Skeletal muscle tissue (tissue), 4 donors: ENCODE data around the gene MCTP1. TPM values are rescaled to one million over a fixed set of nuclear protein-coding genes. Genes with fewer than 3 reads are reported as not detected.

Experiments
- H3K27ac ChIP-seq: one replicate; pipeline ENCODE4 v1.7.0; 2013; ENCODE audit warnings: mild to moderate bottlenecking, low read depth, low read length, inconsistent platforms
- H3K27me3 ChIP-seq, 3 donors: one replicate each; pipeline ENCODE4 v1.7.0; 2013; ENCODE audit warnings: low read length in 3 of 3; ENCODE audit not compliant: control insufficient read depth in 3 of 3, insufficient read depth in 3 of 3
- H3K36me3 ChIP-seq, 3 donors: one replicate each; pipeline ENCODE4 v1.7.0; 2013; ENCODE audit warnings: low read length in 3 of 3; ENCODE audit not compliant: control insufficient read depth in 3 of 3, insufficient read depth in 3 of 3
- H3K4me1 ChIP-seq, 3 donors: one replicate each; pipeline ENCODE4 v1.7.0; 2013; ENCODE audit warnings: low read length in 3 of 3, mild to moderate bottlenecking in 3 of 3; ENCODE audit not compliant: control insufficient read depth in 3 of 3, insufficient read depth in 3 of 3
- H3K4me3 ChIP-seq, 3 donors: one replicate each; pipeline ENCODE4 v1.7.0; 2013; ENCODE audit warnings: low read length in 3 of 3
- H3K9ac ChIP-seq, 3 donors: one replicate each; pipeline ENCODE4 v1.7.0; 2013; ENCODE audit warnings: low read length in 3 of 3, mild to moderate bottlenecking in 3 of 3, moderate library complexity in 2 of 3, low read depth in 1 of 3
- H3K9me3 ChIP-seq, 3 donors: one replicate each; pipeline ENCODE4 v1.7.0; 2013; ENCODE audit warnings: low read length in 3 of 3; ENCODE audit not compliant: control insufficient read depth in 3 of 3
- total RNA-seq: library from RNA; depleted of rRNA; stranded (reverse); fragments of >200 nt; gene quantifications from one replicate; pipeline ENCODE4 v1.2.3, GENCODE V29; 2014
- donor health status: Osteomylitis.

MCTP1 gene
- total RNA-seq, 1 donor from 2014 or later, result 20.4 TPM

DNA sequence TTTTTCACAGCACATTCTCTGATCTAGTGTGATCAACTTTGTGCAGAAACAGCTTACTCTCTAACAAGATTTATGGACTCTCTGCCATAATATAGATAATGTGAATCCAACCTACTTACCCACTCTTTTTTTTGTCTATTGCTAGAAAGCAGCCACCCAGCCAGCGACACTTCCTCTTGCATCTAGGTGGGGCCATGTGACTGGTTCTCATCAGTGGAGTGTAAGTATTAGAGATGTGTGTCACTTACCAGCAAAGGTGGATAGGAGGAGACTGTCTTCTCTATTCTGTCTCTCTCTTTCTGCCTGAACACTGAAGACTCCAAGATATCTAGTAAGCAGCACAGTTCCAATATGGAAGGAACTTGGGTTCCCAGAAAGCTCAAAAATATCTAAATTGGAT, 174.8 kb downstream of the MCTP1 start:
- H3K36me3 ChIP-seq, result no peaks in the 10 kb centered on the region
- H3K4me1 ChIP-seq, result no peaks in the 10 kb centered on the region
- no peaks in the 10 kb centered on the region for H3K27me3 ChIP-seq
- no peaks in the 10 kb centered on the region for H3K9me3 ChIP-seq
- no peak overlapping the region for H3K4me3 ChIP-seq
- H3K9ac ChIP-seq, result no peak overlapping the region
- no peak overlapping the region for H3K27ac ChIP-seq

- Histone ChIP-seq H3K27ac (no peak overlapping the region), H3K4me3 (no peak overlapping the region), H3K36me3 (no peaks in the 10 kb centered on the region), H3K9me3 (no peaks in the 10 kb centered on the region), H3K4me1 (no peaks in the 10 kb centered on the region), H3K27me3 (no peaks in the 10 kb centered on the region), H3K9ac (no peak overlapping the region)
Observed at GRCh38 chr5:95107138-95107537, 177.8 kb downstream of the MCTP1 start.

GRCh38 chr5:95105638-95106037, 179.3 kb downstream of the MCTP1 start:
- no peaks in the 10 kb centered on the region for H3K36me3 ChIP-seq

GRCh38 chr5:95102687-95103086, 182.2 kb downstream of the MCTP1 start:
- Histone ChIP-seq H3K9ac (no peak overlapping the region), H3K9me3 (no peaks in the 10 kb centered on the region), H3K27ac (no peak overlapping the region), H3K4me1 (no peaks in the 10 kb centered on the region), H3K36me3 (no peaks in the 10 kb centered on the region), H3K27me3 (no peaks in the 10 kb centered on the region), H3K4me3 (no peak overlapping the region)

More at GRCh38 chr5:95105638-95106037, 179.3 kb downstream of the MCTP1 start:
- H3K4me3 ChIP-seq, result no peak overlapping the region
- no peak overlapping the region for H3K27ac ChIP-seq
- H3K4me1 ChIP-seq, result no peaks in the 10 kb centered on the region
- no peaks in the 10 kb centered on the region for H3K27me3 ChIP-seq
- no peaks in the 10 kb centered on the region for H3K9me3 ChIP-seq
- no peak overlapping the region for H3K9ac ChIP-seq

DNA sequence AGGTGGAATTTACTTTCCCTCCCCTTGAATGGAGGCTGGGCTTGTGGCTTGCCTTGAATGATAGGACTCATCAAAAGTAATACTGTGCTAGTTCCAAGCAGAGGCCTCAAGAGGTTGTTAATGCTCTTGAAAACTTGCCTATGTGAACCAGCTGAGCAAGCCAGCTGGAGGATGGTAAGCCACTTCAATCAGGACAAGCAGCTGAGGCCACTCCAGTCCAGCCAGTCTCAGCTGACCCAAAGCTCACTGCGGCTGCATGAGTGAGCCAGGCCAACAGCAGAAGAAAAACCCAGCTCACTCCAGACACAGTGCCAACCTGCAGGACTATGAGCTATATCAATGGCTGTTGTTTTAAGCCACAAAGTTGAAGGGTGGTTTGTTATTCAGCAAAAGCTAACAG, 182.8 kb downstream of the MCTP1 start:
- no peak overlapping the region for H3K27ac ChIP-seq
- H3K4me1 ChIP-seq, result no peaks in the 10 kb centered on the region
- no peaks in the 10 kb centered on the region for H3K27me3 ChIP-seq
- no peak overlapping the region for H3K4me3 ChIP-seq
- no peaks in the 10 kb centered on the region for H3K36me3 ChIP-seq
- H3K9ac ChIP-seq, result no peak overlapping the region
- H3K9me3 ChIP-seq, result no peaks in the 10 kb centered on the region

GRCh38 chr5:95100551-95100950, 184.3 kb downstream of the MCTP1 start:
- no peaks in the 10 kb centered on the region for H3K36me3 ChIP-seq

DNA sequence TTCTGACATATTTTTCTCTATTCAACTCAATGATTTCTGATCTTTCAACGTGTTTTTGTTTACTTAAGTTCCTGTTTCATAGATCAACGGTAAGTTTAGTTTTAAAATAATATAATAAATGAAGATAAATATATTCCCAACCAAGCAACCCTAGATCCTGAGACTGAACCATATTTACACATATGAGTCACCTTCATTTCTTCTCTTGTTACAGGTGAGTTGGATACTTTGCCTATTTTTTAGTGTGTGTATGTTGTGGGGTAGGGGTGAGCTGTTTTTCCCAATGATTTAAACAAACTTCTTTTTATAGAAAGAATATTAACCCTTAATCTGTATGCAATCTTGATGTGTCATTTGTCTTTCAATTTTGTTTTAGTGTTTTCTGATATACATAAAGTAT, 186.9 kb downstream of the MCTP1 start:
- no peak overlapping the region for H3K4me3 ChIP-seq

More at GRCh38 chr5:95100551-95100950, 184.3 kb downstream of the MCTP1 start:
- Histone ChIP-seq H3K9me3 (no peaks in the 10 kb centered on the region), H3K4me1 (no peaks in the 10 kb centered on the region), H3K27ac (no peak overlapping the region), H3K9ac (no peak overlapping the region), H3K27me3 (no peaks in the 10 kb centered on the region), H3K4me3 (no peak overlapping the region)

GRCh38 chr5:95093211-95093610, 191.7 kb downstream of the MCTP1 start:
- Histone ChIP-seq H3K4me1 (no peaks in the 10 kb centered on the region), H3K27ac (no peak overlapping the region), H3K4me3 (no peak overlapping the region), H3K27me3 (no peaks in the 10 kb centered on the region), H3K9me3 (no peaks in the 10 kb centered on the region), H3K9ac (no peak overlapping the region), H3K36me3 (no peaks in the 10 kb centered on the region)

More for the DNA sequence above, 186.9 kb downstream of the MCTP1 start:
- no peaks in the 10 kb centered on the region for H3K27me3 ChIP-seq
- H3K9me3 ChIP-seq, result no peaks in the 10 kb centered on the region
- no peak overlapping the region for H3K9ac ChIP-seq
- H3K27ac ChIP-seq, result no peak overlapping the region
- H3K36me3 ChIP-seq, result no peaks in the 10 kb centered on the region
- H3K4me1 ChIP-seq, result no peaks in the 10 kb centered on the region

- H3K9me3 ChIP-seq, result no peaks in the 10 kb centered on the region
- H3K9ac ChIP-seq, result no peak overlapping the region
- H3K4me1 ChIP-seq, result no peaks in the 10 kb centered on the region
Observed at GRCh38 chr5:95090774-95091173, 194.1 kb downstream of the MCTP1 start.

DNA sequence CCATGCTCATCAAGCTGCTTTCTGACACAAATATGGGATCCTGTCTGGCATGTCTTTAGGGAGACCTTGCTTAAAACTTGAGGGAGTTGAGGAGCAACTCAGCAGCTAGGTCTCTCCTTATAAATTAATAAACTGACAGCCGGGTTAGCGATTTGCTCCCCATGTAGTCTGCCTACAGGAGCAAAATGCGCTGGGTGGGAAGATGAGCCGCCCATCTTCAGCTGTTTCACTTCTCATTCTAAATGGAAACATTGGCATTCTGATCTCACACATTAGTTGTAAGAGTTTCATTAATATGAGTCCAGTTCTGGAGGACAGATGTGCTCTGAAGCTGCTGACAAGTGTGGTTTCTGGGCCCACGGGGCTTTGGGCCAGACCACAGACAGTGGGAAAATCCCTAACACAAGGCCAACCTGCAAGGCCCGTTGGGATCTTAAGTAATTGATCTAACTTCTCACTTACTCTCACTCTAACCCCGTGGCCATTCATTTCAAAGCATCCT, 197.0 kb downstream of the MCTP1 start:
- H3K27ac ChIP-seq, result no peak overlapping the region
- no peak overlapping the region for H3K9ac ChIP-seq

More at GRCh38 chr5:95090774-95091173, 194.1 kb downstream of the MCTP1 start:
- H3K27me3 ChIP-seq, result no peaks in the 10 kb centered on the region
- no peak overlapping the region for H3K4me3 ChIP-seq
- H3K36me3 ChIP-seq, result no peaks in the 10 kb centered on the region
- H3K27ac ChIP-seq, result no peak overlapping the region

More for the DNA sequence above, 197.0 kb downstream of the MCTP1 start:
- Histone ChIP-seq H3K4me1 (no peaks in the 10 kb centered on the region), H3K27me3 (no peaks in the 10 kb centered on the region), H3K9me3 (no peaks in the 10 kb centered on the region), H3K4me3 (no peak overlapping the region), H3K36me3 (no peaks in the 10 kb centered on the region)
